GM12878 (cell line): ENCODE results near the gene IFI27L1. TPM values are rescaled to one million over a fixed set of nuclear protein-coding genes. Genes with fewer than 3 reads are reported as not detected.

ENCODE experiments used
- BHLHE40 ChIP-seq, 2 experiments: fragments of 450-650 bp in 1 of 2; IDR thresholded peaks; 2 replicates each; pipeline ENCODE4 v1.6.1; 2011 to 2017; ENCODE audit warnings: low read depth in 2 of 2, borderline replicate concordance in 1 of 2, improper control_type of control experiment in 1 of 2, low read length in 1 of 2, mild to moderate bottlenecking in 1 of 2
- MYB ChIP-seq: fragments of 150-350 bp; IDR thresholded peaks from 2 replicates; pipeline ENCODE4 v1.6.1; 2014; ENCODE audit warnings: mild to moderate bottlenecking, low read depth, low read length, borderline replicate concordance
- RUNX3 ChIP-seq: IDR thresholded peaks from 2 replicates; pipeline ENCODE4 v1.6.1; 2012; ENCODE audit warnings: low read length, inconsistent platforms
- ZBTB40 ChIP-seq: fragments of 450-650 bp; IDR thresholded peaks from 2 replicates; pipeline ENCODE4 v1.6.1; 2016; ENCODE audit warnings: mild to moderate bottlenecking, moderate library complexity, borderline replicate concordance
- polyA plus RNA-seq, 11 experiments: library from polyadenylated mRNA; depleted of rRNA in 4 of 11; unstranded in 6 of 11; stranded (reverse) in 5 of 11; fragments of >200 nt; fragmentation: Nextera tagmentation in 4 of 11; fragmentation: Illumina TruSeq in 1 of 11; extraction: Ambion mirVana in 4 of 11; extraction: Trizol in 1 of 11; gene quantifications; 1 replicate in 1 of 11; 2 replicates in 10 of 11; pipeline versions ENCODE4 v1.2.1 to v1.2.3, GENCODE V29; 2011 to 2016; ENCODE audit warnings: inconsistent platforms in 2 of 11, missing spikeins in 2 of 11, low read depth in 1 of 11
- total RNA-seq, 4 experiments: library from RNA; depleted of rRNA in 3 of 4; stranded (reverse); fragments of >200 nt in 3 of 4; fragmentation: Illumina TruSeq in 1 of 4; extraction: Trizol in 1 of 4; gene quantifications; 2 replicates each; pipeline versions ENCODE4 v1.2.1 to v1.2.3, GENCODE V29; 2013 to 2021
- TF ChIP-seq, protein P1 (sequence below): fragments of 450-650 bp; formaldehyde crosslinking; IDR thresholded peaks from 2 replicates; pipeline ENCODE4 v1.4.0; 2020; ENCODE audit warnings: mild to moderate bottlenecking, moderate library complexity

The IFI27L1 gene
- total and polyA plus RNA-seq, 10 of the 15 experiments (the other 5 are each of a cell fraction or from before 2014, with no cell fraction given), result 17.4 to 38.8 (median 27.6) TPM

GRCh38 chr14:94051115-94051514, 30.0 kb upstream of the IFI27L1 start (continued):
- no peak for TF ChIP-seq RUNX3
- no peak for TF ChIP-seq ZBTB40
- TF ChIP-seq, protein P1, sequence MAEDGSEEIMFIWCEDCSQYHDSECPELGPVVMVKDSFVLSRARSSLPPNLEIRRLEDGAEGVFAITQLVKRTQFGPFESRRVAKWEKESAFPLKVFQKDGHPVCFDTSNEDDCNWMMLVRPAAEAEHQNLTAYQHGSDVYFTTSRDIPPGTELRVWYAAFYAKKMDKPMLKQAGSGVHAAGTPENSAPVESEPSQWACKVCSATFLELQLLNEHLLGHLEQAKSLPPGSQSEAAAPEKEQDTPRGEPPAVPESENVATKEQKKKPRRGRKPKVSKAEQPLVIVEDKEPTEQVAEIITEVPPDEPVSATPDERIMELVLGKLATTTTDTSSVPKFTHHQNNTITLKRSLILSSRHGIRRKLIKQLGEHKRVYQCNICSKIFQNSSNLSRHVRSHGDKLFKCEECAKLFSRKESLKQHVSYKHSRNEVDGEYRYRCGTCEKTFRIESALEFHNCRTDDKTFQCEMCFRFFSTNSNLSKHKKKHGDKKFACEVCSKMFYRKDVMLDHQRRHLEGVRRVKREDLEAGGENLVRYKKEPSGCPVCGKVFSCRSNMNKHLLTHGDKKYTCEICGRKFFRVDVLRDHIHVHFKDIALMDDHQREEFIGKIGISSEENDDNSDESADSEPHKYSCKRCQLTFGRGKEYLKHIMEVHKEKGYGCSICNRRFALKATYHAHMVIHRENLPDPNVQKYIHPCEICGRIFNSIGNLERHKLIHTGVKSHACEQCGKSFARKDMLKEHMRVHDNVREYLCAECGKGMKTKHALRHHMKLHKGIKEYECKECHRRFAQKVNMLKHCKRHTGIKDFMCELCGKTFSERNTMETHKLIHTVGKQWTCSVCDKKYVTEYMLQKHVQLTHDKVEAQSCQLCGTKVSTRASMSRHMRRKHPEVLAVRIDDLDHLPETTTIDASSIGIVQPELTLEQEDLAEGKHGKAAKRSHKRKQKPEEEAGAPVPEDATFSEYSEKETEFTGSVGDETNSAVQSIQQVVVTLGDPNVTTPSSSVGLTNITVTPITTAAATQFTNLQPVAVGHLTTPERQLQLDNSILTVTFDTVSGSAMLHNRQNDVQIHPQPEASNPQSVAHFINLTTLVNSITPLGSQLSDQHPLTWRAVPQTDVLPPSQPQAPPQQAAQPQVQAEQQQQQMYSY (CRISPR knock-in tag), result no peak
- TF ChIP-seq MYB, result no peak
- TF ChIP-seq BHLHE40 (IDR thresholded peaks at IDR 0.05; ENCODE audit: borderline replicate concordance in 1 of 2, low read depth in 2 of 2, low read length in 1 of 2), result no peak
